PFSK-1 (cell line): Measurements from ENCODE around the gene CNTNAP5.

Experiments used
- POLR2AphosphoS5 ChIP-seq: IDR thresholded peaks from 2 replicates; pipeline ENCODE4 v1.6.1; 2012; ENCODE audit warnings: low read depth, mild to moderate bottlenecking, control low read depth, low read length, moderate library complexity
- SIN3A ChIP-seq: IDR thresholded peaks from 2 replicates; pipeline ENCODE4 v1.6.1; 2012; ENCODE audit warnings: mild to moderate bottlenecking, low read length, moderate library complexity, borderline replicate concordance; ENCODE audit not compliant: insufficient read depth
- TAF1 ChIP-seq: IDR thresholded peaks from 2 replicates; pipeline ENCODE4 v1.6.1; 2012; ENCODE audit warnings: low read length, control low read depth, borderline replicate concordance; ENCODE audit not compliant: insufficient read depth
- TF ChIP-seq, protein P1 (sequence below), 2 experiments: IDR thresholded peaks; 2 replicates each; pipeline versions ENCODE4 v1.6.1 to v1.8.0; 2011 to 2012; ENCODE audit warnings: low read depth in 2 of 2, low read length in 2 of 2, control low read depth in 1 of 2, inconsistent platforms in 1 of 2, mild to moderate bottlenecking in 1 of 2, moderate library complexity in 1 of 2; ENCODE audit not compliant: insufficient read depth in 1 of 2

- TF ChIP-seq, protein P1, sequence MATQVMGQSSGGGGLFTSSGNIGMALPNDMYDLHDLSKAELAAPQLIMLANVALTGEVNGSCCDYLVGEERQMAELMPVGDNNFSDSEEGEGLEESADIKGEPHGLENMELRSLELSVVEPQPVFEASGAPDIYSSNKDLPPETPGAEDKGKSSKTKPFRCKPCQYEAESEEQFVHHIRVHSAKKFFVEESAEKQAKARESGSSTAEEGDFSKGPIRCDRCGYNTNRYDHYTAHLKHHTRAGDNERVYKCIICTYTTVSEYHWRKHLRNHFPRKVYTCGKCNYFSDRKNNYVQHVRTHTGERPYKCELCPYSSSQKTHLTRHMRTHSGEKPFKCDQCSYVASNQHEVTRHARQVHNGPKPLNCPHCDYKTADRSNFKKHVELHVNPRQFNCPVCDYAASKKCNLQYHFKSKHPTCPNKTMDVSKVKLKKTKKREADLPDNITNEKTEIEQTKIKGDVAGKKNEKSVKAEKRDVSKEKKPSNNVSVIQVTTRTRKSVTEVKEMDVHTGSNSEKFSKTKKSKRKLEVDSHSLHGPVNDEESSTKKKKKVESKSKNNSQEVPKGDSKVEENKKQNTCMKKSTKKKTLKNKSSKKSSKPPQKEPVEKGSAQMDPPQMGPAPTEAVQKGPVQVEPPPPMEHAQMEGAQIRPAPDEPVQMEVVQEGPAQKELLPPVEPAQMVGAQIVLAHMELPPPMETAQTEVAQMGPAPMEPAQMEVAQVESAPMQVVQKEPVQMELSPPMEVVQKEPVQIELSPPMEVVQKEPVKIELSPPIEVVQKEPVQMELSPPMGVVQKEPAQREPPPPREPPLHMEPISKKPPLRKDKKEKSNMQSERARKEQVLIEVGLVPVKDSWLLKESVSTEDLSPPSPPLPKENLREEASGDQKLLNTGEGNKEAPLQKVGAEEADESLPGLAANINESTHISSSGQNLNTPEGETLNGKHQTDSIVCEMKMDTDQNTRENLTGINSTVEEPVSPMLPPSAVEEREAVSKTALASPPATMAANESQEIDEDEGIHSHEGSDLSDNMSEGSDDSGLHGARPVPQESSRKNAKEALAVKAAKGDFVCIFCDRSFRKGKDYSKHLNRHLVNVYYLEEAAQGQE (IDR thresholded peaks at IDR 0.05; ENCODE audit: insufficient read depth in 1 of 2, low read depth in 2 of 2, low read length in 2 of 2), result no peak
- no peak for TF ChIP-seq POLR2AphosphoS5
- TF ChIP-seq TAF1, result no peak
- no peak for TF ChIP-seq SIN3A
Measured at GRCh38 chr2:124915567-124915966, 890.5 kb downstream of the CNTNAP5 start.
